Stimulated activated CD4-positive, alpha-beta T cell treated with anti-CD3 and anti-CD28 coated beads, Interleukin-1b, Interleukin-23, amount 100 ng/mL, for 1 hour (primary cell): ENCODE measurements around the gene GPRC5C.
"Not testable (repeated sequence)": the region's sequence is repeated elsewhere in the genome, so short reads cannot be mapped to it uniquely, and the experiment has no call there.

Experiments
- DNase-seq, 2 donors: peaks; one replicate each; pipeline ENCODE4 v3.0.0-alpha.2; 2020; ENCODE audit warnings: low read depth in 2 of 2

Gene GPRC5C

GRCh38 chr17:74474043-74474792 lies 42.3 kb downstream of the GPRC5C start:
- DNase-seq: no peak

DNA sequence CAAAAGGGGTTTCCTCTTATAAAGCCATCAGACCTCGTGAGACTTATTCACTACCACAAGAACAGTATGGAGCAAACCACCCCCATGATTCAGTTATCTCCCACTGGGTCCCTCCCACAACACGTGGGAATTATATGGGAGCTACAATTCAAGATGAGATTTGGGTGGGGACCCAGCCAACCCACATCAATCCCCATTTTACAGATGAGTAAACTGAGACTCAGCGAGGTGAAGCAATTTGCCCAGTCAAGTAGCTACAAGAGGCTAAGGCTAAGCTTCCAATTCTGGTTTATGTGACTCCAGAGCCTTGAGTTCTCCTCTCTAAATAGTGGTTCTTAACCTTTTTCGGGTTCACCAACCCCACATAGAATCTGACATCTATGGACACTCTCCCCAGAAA lies 43.3 kb downstream of the GPRC5C start:
- DNase-seq: no peak

DNA sequence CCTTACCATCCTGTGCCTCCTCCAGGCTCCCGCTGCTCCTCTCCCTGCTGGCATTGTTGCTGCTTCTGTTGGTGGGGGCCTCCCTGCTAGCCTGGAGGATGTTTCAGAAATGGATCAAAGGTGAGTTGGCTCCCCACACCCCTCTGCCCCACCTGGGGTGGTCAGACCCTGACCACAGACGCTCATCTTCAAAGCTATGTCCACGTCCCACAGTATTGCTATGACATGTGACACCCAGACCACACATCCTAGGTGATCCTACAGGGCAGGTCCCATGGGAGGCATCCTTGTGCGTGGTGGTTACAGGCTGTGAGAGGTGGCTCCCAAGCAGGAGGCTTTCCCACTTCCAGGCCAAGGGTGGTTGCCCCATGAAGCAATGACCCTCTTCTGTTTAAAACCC lies 45.5 kb downstream of the GPRC5C start:
- no peak for DNase-seq

DNA sequence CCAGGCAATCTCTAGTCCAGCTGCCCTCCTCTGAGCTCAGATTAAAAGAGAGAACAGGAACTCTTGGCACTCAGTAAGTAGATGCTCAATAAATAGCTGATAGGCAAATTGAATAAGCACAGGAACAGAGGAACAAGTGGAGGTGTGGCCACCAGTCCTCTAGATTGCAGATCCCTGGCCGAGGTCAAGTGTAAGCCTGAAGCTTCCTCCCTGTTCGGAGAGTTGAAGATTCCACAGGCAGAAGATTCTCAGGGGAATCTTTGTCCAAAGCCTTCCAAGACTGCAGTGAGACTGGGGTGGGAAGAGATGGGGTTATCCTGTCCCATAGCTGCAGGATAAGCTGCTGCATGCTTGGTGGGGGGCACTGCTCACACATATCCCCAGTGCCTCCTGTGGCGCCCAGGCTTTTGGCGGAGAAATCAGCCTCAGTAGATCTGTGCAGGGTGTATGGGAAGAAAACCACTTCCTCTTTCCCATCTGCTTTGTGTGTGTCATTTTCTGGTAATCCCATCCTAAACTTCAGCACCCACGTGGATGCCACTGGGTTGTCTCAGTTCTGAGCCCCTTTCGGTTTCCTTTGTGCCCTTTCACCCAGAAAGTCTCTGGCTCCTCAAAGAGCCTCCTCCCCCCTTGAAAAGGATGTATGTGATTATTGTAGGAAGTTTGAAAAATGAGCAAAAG lies 46.7 kb downstream of the GPRC5C start:
- no peak for DNase-seq

- no peak for DNase-seq
Measured at GRCh38 chr17:74480290-74480689, 48.4 kb downstream of the GPRC5C start.

DNA sequence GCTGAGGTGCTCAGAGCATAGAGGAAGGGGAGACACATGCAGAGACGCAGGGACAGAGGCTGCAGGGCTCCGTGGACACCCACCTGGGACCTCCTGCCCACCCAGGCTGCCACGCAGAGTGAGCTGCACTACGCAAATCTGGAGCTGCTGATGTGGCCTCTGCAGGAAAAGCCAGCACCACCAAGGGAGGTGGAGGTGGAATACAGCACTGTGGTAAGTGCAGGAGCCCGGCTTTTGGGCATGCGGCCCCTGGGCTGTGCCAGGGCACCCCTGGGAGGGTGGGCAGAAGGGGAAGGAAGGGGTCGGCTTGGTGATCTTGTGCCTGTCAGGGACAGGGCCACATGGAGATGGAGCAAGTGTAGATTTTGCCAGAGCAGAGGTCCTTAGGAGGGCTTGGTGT lies 49.7 kb downstream of the GPRC5C start:
- DNase-seq: no peak

DNA sequence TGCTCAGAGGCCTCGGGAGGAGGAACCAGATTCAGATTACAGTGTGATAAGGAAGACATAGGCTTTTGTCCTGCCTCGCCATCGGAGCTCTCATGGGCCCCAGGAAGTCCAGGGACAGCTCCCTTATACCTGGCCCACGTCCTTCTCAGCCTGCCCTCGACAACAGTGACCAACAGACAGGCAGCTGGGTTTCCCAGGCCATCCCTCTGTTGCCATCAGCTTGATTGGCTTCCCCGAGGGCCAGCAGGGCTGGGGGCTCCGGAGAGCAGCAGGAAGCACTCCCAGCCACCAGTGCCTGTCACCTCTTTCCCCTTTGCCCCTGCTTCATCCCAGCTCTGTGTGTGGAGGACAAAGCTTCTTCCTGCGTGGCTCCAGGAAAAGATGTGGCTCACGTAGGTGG lies 52.2 kb downstream of the GPRC5C start:
- DNase-seq: no peak

DNA sequence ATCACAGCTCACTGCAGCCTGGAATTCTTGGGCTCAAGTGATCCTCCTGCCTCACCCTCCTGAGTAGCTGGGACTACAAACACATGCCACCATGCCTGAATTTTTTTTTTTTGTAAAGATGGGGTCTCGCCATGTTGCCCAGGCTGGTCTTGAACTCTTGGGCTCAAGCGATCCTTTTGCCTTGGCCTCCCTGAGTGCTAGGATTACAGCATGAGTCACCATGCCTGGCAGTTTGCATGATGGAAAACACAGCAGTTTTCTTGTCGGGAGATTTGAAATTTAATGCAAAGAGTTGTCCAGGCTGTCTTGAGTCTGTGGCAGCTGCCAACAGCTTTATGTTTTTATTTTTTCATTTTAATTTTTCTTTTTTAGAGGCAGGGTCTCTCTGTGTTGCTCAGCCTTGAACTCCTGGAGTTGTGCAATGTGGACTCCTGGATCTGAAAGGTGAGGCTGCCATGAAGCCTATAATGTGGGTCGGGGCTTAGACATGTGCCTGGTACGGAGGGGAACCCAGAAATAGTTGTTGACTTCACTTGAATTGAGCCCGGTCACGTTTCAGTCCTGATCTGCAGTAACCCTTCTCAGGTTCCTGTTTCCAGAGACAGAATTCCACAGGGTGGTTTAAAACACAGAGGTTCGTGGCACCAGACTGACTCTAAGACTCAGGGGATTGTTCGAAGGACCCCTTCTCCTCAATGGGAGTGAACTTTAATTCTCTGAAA lies 53.3 kb downstream of the GPRC5C start:
- no peak for DNase-seq

DNA sequence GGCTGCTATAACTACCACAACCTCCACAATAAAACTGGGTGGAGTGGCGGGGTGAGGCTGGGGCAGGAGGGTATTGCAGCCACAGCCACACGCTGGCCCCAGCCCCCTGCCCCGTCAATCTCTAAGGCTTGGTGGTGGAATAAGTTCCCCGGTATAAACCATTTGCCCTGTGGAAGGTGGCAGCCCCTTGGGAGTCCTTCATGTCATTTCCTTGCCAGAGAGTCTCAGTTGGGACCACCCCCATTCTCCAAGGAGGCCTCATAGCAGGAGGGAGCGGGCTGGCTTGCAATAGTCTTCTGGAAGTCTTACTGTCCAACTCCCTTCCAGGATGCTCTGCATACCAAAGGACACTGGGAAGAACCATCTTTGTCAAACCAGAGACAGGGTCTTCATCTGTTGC lies 54.0 kb downstream of the GPRC5C start:
- DNase-seq: no peak

DNA sequence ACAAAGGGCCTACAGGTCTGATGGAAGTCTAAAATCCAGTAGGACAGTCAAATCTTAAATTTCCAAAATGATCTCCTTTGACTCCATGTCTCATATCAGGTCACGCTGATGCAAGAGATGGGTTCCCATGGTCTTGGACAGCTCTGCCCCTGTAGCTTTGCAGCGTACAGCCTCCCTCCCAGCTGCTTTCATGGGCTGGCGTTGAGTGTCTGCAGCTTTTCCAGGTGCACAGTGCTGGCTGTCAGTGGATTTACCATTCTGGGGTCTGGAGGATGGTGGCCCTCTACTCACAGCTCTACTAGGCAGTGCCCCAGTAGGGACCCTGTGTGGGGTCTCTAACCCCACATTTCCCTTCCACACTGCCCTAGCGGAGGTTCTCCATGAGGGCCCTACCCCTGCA lies 56.4 kb downstream of the GPRC5C start:
- not testable (repeated sequence) for DNase-seq

DNA sequence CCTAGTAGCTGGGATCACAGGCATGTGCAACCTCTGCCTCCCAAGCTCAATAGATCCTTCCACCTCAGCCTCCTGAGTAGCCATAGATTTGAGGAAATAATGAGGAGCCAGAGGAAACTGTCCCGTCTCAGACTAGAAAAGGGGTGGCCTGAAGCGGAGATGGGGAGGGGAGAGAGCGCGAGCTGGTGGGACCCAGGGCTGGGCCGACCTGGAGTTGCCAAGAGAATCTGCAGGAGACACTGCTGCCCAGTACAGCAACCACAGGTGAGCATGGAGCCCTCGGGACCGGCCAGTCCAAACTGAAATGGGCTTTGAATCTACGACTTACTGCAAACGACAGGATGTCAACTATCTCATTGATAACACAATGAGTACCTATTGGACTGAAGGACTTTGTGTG lies 58.8 kb downstream of the GPRC5C start:
- DNase-seq: no peak

DNA sequence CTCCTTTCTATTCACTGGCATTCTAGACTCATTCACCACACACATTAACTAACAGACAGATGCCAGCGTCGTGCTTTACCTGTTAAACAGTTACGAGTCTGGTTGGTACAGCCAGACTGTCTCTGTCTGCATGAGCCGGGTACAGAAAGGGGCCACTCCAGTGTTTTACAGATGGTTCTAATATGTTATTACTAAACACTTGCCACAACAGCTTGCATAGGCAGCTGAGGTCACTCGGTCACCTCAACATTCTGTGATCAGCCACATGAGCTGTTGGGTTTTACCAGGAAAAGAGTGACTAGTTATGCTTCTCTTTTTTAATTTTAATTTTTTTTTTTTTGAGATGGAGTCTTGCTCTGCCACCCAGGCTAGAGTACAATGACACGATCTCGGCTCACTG lies 59.7 kb downstream of the GPRC5C start:
- no peak for DNase-seq

DNA sequence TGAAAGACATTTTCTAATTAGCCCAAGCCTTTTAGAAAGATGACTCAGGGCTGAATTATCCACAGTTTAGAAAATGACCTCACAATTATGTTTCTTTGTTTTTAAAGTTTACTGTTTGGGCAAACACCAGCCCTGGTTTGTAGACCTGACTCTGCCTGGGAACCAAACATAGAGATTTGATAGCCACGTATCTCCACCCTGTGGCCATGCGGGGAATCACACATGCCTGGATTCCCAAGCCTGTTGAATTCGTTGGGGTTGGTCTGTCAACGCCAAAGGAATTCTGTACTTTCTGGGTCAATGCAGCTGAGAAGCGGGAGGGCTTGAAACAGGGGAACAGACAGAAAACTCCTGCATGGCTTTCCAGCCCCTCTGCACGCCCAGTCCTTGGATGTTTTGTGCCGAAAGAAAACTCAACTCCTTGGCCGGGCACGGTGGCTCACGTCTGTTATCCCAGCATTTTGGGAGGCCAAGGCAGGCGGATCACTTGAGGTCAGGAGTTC lies 61.5 kb downstream of the GPRC5C start:
- DNase-seq: peak; percentile 23 to 54
